NCI-H128 (cell line): ENCODE data around the gene CAV1.
"Not testable (repeated sequence)": the region's sequence is repeated elsewhere in the genome, so short reads cannot be mapped to it uniquely, and the experiment has no call there.

Experiments
- DNase-seq: peaks from one replicate; lab custom pipeline; 2025; ENCODE audit not compliant: unreplicated experiment; lab: John Stamatoyannopoulos, UW

CAV1 gene, protein sequence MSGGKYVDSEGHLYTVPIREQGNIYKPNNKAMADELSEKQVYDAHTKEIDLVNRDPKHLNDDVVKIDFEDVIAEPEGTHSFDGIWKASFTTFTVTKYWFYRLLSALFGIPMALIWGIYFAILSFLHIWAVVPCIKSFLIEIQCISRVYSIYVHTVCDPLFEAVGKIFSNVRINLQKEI

DNA sequence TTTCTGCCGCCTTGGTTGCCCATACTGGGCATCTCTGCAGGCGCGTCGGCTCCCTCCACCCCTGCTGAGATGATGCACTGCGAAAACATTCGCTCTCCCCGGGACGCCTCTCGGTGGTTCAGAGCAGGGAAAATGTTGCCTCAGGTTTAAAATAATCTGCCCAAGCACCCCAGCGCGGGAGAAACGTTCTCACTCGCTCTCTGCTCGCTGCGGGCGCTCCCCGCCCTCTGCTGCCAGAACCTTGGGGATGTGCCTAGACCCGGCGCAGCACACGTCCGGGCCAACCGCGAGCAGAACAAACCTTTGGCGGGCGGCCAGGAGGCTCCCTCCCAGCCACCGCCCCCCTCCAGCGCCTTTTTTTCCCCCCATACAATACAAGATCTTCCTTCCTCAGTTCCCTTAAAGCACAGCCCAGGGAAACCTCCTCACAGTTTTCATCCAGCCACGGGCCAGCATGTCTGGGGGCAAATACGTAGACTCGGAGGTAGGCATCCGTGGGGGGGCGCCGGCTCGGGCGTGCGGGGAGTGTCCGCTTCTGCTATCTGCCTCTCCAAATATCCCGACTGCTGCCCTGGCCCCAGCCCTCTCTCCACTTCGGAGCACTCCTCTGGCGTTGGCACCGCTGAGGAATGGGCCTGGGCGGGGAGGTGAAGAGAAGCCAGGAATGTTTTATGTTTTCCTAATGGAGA, at the start of gene CAV1:
TSS of gene CAV1 (plus strand) at position 428 of the 689 bp plus-strand sequence. CDS start at position 455, 27 bp downstream.
- DNase-seq = no peak

DNA sequence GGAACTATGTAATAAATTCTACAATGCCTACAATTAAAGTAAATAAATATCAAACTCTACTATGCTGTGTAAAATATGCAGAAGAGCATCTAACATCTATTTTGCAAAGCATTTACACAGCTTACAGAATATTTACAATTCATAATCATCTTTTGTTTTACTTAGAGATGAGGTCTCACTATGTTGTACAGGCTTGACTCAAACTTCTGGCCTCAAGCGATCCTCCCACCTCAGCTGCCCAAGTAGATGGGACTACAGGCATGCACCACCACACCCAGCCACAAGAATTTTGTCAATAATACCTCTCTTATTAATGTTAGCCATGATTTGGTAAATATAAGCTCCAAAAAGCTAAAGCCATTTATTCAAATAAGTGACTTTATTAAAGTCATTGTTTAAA, 47.2 kb upstream of the CAV1 start:
- DNase-seq = no peak

DNA sequence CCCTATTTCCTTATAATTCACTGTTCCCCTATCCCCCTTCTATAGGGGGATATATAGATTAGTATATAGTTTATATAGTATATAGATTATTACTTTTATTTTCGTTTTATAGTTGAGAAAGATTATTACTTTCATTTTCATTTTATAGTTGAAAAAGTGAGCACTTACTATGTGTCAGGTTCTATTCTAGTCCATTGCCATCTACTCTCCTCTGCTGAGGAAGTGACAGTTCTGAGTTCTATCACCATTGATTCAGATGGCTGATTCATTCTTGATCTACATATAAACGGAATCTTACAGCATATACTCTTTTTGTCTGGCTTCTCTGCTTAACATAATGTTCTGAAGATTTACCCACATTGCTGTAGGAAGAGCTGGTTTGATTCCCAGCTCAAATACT, 46.0 kb upstream of the CAV1 start:
- no peak for DNase-seq

DNA sequence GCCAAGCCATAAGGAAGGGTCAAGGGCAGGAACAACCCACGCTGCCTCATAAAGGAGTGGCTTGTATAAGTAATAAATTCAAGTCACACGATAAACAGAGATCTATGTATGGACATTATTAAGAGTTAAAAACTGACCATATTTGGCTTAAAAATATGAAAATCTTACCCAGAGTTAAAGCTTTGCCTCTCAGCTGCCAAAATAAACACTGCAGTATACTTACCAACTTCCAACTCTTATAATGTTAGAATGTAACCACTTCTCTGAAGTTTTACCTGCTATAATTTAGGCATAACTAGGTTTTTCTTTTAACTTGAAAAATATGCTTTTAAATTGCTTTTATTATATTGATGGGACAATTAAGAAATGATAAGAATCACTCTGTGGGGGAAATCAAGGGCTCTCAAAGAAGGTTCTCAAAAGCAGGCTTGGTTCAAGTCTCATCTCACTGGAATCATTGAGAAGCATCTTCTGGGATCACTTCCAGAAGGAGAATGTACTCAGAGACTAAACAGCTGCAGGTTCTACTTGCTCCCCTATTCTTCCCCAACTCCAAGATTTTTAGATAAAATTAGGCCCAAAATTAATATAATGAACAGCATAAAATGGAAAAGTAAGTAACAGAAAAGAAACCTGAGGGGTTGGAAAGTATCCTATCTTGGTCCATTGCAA, 41.4 kb upstream of the CAV1 start:
- no peak for DNase-seq

DNA sequence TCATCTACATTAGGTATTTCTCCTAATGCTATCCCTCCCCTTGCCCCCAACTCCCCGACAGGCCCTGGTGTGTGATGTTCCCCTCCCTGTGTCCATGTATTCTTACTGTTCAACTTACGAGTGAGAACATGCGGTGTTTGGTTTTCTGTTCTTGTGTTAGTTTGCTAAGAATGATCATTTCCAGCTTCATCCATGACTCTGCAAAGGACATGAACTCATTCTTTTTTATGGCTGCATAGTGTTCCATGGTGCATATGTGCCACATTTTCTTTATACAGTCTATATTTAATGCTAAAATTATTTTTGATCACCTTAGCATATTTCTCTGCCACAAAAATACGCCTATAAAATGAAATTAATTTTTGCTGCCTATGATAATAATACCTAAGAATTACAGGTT, 40.4 kb upstream of the CAV1 start:
- not testable (repeated sequence) for DNase-seq

DNA sequence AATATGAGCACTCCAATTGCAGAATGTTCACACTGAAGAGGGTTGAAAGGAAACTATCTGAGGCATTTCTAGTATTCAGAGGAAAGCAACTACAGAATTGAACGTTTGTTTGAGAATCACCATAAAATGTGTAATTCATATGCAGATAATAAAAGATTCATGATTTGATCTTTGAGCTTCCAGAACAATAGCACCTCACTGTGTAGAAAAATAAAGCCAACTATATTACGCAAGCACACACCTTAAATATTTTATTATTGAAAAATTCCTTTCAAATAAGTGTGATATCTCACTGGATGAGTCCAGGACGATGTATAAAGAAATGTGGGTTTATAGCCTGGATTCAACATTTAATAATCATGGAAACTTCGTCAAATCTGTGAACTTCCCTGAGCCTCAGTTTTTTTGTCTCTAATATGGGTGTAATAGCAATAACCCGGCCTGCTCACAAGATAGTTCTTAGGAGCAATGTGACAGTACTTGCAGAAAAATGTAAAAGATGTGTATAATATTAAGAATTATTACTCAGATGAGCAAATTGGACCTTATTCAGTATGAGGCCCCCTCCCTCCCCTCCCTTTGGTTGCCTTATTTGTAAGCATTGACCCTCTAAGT, 36.8 kb upstream of the CAV1 start:
- DNase-seq = no peak

DNA sequence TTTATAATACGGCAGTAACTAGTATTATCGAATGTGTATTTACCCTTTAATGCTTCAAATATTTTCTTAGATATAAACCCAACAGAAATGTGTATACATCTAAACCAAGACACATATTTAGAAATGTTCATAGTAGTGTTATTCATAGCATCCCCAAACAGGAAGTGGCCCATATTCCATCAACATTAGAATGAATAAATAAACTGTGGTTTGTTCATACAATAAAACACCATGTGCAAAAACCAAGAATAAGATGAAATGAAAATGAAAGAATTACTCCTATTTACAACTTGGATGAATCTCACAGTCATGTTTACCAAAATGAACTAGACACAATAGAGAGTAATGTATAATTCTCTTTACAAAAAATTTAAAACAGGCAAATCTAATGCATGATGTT, 34.5 kb upstream of the CAV1 start:
- DNase-seq = no peak

DNA sequence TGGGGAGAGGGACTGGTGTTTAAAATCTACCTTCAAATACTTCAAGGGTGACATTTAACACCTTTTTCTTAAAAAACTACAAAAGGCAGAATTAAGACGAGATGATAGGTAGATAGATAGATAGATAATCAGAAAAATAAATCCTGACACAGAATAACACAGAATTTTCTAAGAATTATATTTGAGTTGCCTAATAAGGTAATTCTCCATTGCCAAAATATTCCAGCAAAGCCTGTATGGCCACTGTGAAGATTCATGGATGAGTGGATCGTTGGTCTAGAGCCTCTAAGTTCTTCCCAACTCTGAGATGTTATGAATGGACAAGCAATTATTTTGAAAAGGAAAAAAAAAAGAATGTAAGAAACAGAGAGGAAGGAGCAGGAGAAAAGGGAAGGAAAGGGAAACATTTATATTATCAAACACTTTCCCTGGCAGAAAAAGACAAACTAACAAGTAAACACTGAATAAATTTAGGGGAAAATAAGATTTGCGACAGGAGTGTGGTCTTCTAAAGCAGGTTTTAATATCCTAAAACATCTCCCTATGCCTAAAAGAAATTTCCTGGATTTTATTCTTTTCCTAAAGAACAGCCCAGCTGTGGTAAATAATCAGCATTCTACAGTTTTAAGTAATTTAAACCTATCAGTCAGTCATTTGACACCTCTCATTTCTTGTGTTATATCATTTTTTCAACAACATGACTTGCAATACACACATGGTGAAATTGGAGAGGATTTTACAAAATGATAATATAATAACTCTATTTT, 32.8 kb upstream of the CAV1 start:
- DNase-seq = no peak

DNA sequence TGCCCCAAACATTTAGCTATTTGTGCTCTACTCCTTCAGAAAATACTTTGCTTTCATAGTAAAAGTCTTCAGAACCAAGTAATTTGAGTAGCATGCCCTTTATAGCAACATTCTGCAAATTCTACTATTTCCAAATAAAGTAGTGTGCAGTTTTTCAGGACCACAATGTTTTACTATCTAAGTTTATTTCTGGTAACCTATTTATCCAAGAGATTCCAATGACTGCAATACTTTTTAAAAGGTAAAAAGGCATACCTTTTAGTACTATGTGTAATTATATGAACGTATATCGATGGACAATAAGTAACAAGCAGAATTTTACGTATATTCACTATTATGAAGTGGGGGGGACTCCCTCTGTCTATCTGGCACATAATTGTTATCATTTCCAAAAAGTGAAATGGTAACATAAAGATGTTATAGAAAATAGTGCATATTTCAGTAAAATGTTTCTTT, 32.2 kb upstream of the CAV1 start:
- DNase-seq = no peak

DNA sequence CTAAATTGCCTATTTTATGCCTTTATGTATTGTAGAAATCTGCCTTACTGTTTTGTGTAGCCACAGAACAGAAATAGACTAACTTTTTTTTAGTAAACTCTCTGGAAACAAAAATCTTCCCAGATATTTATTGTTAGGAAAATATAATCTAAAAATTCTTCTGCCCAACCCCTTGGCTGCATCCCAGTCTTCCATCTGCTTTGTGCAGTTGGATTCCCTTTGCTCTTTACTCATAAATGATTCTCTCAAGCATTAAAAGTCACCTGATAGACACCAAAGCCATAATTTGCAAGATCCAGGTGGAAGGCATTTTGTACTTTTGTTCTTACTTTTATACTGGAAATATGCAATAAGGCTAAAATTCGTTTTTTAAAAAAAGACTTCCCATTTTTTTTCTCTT, 31.4 kb upstream of the CAV1 start:
- no peak for DNase-seq

DNA sequence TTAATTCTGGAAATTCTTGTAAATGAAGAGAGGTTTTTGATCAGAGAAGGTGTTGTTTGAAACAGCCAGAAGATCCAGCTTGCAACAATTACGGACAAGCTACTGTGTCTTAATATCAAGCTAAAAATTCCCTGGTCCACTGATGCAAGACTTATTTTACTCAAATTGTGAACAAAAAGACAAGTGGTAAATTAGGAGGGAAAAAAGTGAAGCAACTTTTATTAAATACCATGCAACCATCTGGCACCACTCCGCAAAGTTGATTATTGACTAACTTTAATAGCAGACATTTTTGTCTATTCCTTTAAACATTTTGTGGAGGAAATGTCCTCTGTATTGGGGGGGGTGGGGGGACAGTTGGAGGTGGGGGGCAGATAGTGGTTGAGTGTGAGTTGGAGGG, 30.4 kb upstream of the CAV1 start:
- DNase-seq = no peak

DNA sequence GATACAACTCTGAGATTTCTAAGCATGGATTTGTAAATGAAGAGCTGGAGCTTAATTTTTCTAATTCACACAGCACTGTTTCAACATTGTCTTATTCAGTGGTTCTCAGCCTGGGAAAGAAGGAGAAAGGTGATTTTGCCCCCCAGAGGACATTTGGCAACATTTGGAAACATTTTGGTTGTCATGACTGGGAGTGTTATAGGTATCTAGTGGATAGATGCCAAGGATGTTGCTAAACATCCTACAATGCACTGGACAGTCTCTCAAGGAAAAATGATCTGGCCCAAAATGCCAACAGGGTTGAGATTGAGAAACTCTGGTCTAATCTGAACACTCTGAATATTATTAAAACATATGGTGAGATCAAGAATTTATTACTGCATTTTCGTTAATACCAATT, 29.1 kb upstream of the CAV1 start:
- DNase-seq = no peak

DNA sequence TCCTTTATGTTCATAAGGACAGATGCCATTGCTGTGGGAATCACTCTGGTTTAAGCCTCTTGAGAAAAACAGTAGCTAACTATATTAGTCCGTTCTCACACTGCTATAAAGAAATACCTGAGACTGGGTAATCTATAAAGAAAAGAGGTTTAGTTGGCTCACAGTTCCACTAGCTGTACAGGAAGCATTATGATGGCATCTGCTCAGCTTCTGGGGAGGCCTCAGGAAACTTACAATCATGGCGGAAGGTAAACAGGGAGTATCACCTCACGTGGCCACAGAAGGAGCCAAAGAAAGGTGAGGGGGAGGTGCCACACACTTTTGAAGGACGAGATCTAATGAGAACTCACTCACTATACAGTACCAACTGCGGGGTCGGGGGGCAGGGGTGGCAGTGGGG, 28.2 kb upstream of the CAV1 start:
- DNase-seq = no peak

DNA sequence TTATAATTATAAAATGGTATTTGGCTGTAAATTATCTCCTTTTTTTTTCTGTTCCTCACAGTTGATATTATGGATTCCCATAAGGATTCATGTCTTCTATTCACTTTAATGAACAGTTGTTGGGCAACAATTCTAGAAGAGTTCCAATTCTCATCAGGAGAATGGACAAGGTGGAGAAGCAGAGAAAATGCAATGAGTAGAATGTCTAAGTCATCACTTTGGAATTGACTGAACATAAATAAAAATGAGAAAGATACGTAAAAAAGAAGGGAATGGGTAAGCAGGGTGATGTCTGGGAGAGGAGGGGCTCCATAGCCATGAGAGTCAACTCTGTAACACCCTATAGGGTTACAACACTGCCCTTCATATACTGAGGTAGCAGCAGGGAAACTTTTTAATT, 27.1 kb upstream of the CAV1 start:
- no peak for DNase-seq

DNA sequence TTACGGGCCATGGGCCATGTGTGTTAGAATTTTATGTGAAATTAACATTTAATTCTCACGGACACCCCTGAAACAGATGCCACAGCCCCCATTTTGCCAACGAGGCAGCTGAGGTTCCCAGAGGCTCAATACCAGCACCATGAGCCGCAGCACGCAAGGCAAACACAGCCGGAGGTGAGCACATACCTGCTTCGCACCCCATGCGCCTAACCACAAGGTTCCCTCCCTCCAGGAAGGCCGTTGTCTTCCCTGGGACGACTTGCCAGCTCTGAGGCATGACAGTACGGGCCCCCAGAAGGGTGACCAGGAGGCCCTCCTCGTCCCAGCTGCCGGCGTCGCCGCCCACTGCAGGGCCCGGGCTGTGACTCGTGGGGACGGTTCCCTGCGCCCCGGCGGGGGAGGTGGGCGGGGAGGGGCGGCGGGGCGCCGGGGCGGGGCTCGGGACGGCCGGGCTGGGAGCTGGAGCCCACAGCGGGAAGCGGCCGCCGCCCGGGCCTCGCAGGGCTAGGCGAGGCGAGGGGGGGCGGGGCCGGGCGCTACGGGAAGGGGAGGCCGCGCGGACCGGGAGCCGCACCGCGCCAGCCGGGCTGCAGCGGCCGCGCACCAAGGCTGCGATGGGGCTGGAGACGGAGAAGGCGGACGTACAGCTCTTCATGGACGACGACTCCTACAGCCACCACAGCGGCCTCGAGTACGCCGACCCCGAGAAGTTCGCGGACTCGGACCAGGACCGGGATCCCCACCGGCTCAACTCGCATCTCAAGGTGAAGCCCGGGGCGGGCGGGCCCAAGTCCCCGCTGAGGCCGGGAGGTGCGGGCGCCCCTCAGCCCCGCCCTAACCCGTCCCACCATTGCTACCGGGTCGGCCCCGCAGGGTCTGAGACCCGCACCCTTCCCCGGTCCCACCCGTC, 25.4 kb upstream of the CAV1 start, which contains the start of gene CAV2:
TSS of gene CAV2 (plus strand) at position 571 of the 910 bp plus-strand sequence. CDS start at position 615, 44 bp downstream.
- DNase-seq = no peak

DNA sequence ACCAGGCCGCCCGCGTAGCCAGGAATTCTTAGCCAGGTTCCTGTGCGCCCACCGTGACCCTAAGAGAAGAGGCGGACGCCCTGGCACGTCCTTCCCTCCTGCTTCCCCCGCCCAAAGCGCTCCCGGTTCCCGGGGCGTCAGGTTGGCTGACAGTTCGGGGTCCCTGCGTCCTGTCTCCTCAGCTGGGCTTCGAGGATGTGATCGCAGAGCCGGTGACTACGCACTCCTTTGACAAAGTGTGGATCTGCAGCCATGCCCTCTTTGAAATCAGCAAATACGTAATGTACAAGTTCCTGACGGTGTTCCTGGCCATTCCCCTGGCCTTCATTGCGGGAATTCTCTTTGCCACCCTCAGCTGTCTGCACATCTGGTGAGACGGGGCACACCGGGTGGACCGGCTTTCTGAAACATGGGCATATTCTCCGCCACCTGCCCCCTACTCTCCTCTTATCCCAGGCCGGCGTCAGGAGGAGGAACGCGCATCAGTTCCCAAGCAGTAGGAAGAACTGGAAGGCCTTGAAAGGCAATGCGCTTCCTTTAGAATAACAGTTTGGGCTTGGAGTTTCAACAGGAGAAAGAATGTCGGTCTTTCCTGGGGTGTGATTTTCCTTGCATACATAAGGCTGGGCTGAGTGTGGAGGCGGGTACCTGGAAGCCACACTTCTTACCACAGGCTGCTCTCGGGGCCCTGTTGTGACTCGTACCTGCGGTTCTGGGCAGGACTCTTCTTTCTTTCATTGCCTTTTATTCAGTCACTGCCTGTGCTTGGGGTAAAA, 24.6 kb upstream of the CAV1 start:
- no peak for DNase-seq

DNA sequence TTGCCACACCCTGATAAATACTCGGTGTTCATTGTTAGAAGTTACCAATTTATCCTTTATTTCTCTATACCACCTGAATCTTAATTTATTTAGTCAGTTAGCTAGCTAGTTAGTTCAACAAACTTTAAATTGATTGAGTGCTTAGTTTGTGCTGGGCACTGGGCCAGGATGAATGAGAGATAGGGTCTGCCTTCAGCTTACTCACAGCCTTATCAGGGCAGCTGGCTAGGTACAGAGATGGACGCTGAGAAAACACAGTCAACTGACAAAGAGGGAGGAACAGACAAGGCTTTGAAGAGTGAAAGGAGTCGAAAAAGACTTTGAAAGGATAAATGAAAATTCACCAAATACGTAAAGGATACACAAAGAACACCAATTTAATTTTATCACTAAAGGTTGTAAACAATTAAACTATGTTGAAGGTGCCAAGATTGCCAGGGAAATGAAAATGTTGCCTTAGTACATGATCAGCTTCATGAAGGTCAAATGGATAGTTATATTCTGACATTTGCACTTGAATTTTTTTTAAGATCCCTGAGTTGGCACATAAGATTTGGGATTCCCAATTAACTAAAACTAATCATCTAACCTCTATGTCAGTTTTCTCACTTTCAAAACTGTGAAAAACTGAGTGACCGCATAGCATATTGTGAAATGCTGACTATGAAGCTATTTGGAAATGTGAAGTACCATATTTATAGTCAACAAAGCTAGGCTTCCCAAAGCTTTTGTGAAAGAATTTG, 23.2 kb upstream of the CAV1 start:
- DNase-seq = no peak

DNA sequence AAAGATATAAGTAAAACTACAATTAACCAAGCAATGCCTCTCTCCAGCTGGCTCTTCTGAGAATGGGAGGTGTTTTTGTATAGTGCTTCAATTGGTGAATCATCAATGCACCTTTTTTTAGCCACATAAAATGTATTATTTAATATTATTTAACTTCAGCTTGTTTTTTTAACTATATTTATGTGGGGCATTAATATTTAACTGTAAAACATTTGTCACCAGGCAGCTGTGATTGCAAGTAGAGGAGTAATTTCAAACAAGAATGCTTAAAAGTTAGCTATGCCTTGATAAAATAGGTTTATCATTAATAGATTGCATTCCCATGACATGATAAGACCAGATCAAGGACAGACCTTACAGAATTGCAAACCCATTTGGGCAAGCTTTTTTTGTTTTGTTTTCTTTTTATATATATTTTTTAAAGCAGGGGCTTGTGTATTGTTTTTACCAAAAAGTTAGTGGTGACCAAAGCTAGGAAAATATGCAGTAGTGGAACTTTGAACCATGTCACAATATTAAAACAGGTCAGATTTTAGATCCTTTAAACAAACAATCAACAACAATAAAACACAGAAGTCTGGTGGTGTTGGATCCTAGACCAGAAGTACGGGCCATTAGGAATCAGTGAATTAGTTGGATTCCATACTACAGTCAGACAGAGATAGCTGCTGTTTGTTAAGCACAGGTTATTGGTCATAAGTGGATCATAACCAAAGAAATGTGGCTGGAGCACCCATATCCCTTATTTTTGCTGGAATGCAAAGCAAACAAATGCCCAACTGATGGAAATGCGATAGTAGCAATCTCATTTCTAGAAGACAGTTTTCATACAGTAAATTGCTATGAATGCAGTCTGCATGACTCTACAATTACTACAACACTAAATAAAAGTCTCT, 22.4 kb upstream of the CAV1 start:
- DNase-seq = no peak
